Measurements from ENCODE around the gene TRIAP1.
"Not testable (repeated sequence)": the region's sequence is repeated elsewhere in the genome, so short reads cannot be mapped to it uniquely, and the experiment has no call there.

Gene TRIAP1

GRCh38 chr12:120445911-120446843 lies at the start of gene TRIAP1, which contains the start of gene GATC:
Gene TRIAP1 (minus strand): TSS chr12:120446384. CDS start chr12:120446372, 12 bp downstream.
Gene GATC (plus strand): TSS chr12:120446444. CDS start chr12:120446481, 37 bp downstream.
- FAIRE-seq, result no peak

- FAIRE-seq, result no peak
Measured at GRCh38 chr12:120495186-120495730, 49.1 kb upstream of the TRIAP1 start.

DNA sequence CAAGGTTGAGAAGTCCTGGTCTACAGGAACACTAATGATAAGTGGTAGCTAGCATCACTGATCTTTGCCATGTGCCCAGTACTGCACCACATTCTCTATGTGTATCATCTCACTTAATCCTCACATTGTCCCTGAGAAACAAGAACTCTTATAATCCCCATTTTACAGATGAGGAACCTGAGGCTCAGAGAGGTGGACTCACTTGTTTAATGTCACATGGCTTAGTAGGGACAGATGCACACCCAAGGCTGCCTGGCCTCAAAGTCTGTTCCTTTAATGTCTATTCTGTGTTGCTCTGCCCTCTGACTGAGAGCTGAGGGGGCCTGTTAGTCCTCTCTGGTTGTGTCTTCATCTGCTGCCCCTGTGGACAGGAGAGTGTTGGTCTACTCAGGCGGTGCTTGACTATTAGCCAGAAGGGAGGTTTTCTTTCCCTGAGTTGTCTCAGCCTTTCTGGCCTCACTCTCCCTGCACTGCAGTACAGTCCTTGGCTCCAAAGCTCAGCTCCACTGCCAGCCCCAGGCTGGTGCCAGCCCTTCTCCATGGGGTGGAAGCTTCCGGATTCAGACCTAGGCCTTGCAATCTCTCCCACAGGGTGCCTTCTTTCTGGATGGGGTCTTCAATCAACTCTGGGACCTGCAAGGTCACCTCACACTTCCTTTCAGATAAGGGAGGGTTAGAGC lies 44.8 kb upstream of the TRIAP1 start:
- FAIRE-seq, result no peak

DNA sequence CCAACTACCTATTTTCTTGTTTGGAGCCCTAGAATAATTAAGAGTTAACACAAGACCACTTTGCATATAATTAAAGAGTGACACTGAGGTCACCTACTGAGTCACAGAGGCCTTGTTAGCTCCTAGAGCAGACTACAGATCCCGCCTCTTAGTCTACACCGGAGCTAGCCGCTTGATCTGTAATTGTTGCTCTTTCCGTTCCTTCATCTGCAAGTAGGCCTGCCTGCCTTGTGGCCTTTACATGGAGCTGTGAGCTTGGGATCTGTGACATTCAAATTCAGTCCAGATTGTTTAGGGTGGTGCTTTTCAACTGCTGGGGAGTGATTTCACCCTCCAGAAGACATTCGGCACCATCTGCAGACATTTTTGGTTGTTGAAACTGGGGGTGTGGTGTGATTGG lies 44.1 kb upstream of the TRIAP1 start:
- FAIRE-seq, result no peak

- FAIRE-seq, result no peak
Measured at GRCh38 chr12:120489018-120489417, 42.8 kb upstream of the TRIAP1 start.

DNA sequence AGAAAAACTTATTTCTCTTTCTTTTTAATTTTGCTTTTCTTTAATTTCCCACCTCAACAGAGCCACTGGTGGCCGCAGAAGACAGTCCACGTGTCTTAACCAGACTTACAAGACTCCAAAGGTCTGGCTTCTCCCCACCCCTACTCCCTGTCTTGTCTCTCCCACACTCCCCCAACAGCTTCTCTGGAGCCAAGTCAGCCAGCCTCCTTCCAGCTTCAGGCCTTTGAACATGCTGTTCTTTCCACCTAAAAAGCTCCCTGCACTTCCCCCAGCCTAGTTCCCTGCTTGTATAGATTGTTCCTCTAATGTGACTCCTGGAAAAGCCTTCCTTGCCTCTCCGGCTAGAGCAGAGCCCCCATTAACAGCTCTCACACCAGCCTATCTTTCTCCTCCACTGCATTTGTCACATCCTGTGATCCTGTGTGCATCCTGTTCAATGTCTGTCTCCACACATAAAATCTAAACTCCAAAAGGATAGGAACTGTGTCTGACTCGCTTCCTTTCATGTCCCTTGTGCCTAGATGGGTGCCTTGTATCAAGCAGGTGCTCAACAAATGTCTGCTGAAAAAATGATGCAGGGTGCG lies 42.0 kb upstream of the TRIAP1 start:
- no peak for FAIRE-seq

- FAIRE-seq, result not testable (repeated sequence)
Measured at GRCh38 chr12:120487552-120487951, 41.4 kb upstream of the TRIAP1 start.

- FAIRE-seq, result no peak
Measured at GRCh38 chr12:120485961-120486881, 40.0 kb upstream of the TRIAP1 start.

GRCh38 chr12:120483621-120484020 lies 37.4 kb upstream of the TRIAP1 start:
- no peak for FAIRE-seq

- no peak for FAIRE-seq
Measured at GRCh38 chr12:120481022-120481767, 35.0 kb upstream of the TRIAP1 start.

GRCh38 chr12:120480211-120480610 lies 34.0 kb upstream of the TRIAP1 start:
- FAIRE-seq, result no peak

DNA sequence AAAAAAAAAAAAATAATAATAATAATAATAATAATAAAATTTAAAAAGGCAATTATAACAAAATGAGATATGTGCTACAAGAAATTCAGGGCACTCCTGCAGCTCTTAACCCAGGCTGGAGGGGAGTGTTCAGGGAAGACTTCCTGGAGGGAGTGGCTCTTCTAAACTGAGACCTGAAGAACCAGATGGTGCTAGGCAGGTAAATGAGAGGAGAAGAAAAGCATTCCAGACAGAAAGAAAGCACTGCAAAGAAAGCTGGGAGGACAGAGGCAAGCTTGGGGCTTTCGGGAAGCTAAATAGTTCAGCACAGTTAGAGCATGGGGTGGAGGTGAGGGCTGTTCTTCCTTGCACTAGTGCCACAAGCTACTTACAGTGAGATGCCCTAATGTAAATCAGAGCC lies 33.3 kb upstream of the TRIAP1 start:
- FAIRE-seq, result no peak

DNA sequence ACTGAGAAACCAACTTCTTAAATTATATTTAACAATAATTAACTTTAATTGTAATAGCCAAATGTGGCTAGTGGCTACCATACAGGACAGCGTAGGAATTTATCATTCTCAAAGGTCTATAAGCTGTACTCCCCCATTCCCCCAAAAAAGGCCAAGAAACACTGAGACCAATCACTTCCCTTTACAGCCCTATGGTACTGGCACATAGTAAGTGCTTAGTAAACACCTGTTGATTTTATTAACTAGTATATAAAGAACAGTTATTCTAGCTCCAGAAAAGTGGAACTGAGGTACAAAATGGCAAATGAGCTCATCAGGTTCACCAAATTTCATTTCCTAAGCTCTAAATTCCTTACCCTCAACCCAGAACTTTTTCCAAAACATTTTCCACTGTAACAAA lies 29.5 kb upstream of the TRIAP1 start:
- FAIRE-seq, result no peak

DNA sequence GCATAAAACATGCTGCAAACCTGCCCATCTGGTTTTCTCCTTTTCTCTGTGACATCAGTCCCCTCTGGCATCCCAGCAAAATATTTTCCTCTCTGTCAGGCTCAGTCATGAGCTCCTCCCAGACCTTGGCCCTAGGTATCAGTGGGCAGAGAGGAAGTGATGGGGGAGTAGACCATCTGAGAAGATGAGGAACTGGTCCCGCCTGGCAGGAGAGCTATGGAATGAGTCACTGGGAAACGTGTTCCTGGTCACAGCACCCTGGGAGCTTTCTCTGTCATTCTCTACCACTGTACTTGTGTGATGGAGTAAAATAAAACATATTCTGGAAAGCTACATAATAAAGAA lies 28.4 kb upstream of the TRIAP1 start:
- no peak for FAIRE-seq

DNA sequence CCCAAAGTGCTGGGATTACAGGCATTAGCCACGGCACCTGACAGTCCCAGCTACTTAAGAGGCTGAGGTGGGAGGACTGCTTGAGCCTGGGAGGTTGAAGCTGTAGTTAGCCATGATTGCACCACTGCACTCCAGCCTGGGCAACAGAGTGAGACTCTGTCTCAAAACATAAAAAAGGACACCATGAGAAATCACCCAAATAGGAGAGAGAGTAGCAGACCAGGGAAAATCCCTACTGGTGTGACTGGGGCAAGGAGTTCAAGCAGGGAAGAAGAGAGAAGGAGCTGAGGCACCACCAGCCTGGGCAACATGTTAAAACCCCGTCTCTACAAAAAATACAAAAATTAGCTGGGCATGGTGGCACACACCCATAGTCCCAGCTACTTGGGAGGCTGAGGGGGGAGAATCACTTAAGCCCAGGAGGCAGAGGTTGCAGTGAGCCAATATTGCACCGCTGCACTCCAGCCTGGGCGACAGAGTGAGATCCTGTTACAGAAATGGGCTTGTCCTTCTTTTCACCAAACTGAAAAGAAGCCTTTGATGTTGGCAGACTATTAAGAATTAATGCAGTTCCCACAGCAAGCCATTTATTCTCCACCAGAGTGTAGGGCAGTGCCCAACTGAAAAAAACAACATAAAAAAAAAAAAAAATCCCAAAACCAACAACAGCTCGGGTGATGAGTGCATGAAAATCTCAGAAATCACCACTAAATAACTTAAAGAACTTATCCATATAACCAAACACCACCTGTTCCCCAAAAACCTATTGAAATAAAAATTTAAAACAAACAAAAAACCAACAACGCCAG lies 27.8 kb upstream of the TRIAP1 start:
- FAIRE-seq, result no peak

DNA sequence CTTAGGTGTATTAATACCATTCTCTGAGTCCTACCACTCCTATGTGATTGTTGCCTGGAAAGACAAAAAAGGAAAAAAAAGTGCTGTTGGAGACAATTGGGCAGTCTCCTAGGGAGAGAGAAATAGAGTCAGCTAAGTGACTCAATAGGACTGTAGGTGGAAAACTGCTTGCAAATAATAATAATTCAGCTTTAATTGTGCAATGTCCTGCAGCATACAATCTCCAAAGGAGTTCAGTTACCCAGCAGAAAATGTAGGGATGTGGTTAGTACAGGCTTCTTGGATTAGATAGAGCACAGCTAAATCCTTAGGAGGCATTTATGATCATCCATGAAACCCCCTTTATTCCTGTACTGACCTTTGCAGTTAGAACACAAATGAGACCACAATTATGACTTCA lies 26.3 kb upstream of the TRIAP1 start:
- no peak for FAIRE-seq

DNA sequence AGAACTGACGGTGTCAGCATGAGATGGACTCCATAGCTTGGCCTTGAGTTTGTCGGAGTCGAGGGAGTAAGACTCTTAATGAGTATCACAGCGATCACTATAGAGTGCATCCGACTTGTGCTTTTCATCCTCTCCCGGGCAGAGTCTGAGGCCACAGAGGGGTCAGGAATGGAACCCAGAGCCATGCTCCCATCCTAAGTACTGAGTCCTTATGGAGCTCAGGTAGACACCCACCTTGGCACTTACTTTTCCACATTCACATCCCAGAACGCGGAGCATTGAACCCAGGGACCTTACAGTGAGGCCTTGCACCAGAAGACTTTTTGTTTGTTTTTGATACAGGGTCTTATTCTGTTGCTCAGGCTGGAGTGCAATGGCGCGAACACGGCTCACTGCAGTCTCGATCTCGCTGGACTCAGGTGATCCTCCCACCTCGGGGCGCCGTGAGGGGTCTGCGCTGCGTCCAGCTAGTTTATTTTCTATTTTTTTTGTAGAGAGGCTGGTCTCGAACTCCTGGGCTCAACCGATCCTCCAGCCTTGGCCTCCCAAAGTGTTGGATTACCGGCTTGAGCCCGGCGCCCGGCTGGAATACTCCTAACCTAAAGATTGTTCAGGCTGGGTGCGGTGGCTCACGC lies 24.1 kb upstream of the TRIAP1 start:
- FAIRE-seq, result no peak

DNA sequence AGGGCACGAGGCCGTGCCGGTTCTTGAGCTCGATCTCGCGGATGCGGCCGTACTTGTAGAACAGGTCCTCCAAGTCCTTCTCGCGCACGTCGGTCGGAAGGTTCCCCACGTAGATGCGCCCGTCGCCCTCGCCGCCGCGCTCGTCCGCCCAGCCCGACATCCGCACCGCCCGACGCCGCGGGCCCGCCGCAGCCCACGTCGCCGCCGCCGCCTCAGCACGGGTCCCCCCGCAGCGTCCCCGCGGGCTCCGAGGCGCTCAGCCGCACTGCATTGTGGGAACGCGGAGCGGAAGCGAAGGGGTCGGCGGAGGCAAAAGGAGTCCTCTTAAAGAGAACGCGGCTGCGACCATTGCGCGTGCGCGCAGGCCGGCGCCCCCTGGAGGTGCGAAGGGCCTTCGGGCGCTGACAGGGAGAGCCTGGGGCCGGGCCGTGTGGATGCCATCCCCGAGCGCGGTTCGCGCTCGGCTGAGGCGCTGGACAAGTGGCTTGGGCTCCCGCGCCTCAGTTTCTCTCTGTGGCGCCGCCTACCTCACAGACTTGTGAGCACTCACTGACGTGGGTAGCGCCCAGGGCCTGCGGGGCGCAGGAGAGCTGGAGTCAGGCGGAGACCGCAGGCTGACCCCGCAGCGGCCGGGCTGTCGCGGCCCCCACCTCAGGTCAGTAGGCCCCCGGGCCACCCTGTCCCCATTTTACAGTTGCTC lies 23.4 kb upstream of the TRIAP1 start, which contains the start of gene SRSF9:
Gene SRSF9 (minus strand): TSS at position 299 of the 700 bp plus-strand sequence. CDS start 139 bp downstream, at position 160.
- FAIRE-seq, result no peak

DNA sequence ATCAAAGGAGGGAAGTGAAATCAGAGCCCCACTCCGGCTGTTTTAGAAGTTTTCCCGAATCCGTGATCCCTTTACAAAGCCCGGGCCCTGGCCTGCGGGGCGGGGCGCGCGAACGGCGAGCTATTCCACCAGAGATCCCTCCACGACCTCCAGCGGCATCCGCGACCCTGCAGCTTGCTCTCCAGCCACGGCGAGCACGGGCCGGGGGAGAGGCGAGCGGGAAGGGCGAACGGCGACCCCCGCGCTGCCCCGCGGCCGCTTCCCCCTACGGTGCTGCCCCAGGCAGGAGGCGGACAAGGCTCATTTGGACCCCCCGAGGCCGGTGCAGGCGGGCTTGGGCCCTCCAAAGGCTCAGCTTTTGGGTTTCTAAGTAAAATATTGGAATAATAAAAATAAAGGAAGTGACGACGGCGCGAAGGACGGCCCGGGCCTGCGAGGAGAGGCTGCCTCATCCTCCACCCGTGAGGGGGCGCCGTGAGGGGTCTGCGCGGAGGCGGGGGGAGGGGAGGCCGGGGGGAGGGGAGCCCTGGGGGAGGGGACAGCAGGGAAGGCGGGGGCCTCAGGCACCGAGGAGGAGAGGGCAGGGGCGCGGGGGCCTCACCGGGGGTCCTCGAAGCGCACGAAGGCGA lies 22.8 kb upstream of the TRIAP1 start:
- no peak for FAIRE-seq
